ENCODE data around the gene SUPT5H. TPM values are rescaled to one million over a fixed set of nuclear protein-coding genes. Genes with fewer than 3 reads are reported as not detected.

SUPT5H gene
- total and polyA plus RNA-seq, 2 of the 8 experiments (the other 6 are each of a cell fraction or from before 2014, with no cell fraction given) = 77.8 to 111 TPM

DNA sequence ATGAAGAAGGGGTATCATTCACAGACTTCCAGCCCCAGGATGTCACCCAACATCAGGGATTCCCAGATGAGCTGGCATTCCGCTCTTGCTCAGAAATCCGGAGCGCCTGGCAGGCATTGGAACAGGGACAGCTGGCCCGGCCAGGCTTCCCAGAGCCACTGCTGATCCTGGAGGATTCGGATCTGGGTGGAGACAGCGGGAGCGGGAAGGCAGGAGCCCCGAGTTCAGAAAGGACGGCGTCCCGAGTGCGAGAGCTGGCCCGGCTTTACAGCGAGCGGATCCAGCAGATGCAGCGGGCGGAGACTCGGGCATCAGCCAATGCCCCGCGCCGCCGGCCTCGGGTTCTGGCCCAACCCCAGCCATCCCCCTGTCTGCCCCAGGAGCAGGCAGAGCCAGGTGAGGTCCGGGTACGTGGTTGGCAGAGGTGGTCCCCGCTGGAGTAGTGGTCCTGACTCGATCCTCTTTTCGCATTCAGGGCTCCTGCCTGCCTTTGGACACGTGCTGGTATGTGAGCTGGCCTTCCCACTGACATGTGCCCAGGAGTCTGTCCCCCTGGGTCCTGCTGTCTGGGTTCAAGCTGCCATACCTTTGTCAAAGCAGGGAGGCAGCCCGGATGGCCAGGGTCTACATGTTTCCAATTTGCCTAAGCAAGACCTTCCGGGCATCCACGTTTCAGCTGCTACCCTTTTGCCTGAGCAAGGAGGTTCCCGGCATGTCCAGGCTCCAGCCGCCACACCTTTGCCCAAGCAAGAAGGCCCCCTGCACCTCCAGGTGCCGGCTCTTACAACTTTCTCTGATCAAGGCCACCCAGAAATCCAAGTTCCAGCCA, 21.9 kb upstream of the SUPT5H start (continued):
- TF ChIP-seq, protein P1, sequence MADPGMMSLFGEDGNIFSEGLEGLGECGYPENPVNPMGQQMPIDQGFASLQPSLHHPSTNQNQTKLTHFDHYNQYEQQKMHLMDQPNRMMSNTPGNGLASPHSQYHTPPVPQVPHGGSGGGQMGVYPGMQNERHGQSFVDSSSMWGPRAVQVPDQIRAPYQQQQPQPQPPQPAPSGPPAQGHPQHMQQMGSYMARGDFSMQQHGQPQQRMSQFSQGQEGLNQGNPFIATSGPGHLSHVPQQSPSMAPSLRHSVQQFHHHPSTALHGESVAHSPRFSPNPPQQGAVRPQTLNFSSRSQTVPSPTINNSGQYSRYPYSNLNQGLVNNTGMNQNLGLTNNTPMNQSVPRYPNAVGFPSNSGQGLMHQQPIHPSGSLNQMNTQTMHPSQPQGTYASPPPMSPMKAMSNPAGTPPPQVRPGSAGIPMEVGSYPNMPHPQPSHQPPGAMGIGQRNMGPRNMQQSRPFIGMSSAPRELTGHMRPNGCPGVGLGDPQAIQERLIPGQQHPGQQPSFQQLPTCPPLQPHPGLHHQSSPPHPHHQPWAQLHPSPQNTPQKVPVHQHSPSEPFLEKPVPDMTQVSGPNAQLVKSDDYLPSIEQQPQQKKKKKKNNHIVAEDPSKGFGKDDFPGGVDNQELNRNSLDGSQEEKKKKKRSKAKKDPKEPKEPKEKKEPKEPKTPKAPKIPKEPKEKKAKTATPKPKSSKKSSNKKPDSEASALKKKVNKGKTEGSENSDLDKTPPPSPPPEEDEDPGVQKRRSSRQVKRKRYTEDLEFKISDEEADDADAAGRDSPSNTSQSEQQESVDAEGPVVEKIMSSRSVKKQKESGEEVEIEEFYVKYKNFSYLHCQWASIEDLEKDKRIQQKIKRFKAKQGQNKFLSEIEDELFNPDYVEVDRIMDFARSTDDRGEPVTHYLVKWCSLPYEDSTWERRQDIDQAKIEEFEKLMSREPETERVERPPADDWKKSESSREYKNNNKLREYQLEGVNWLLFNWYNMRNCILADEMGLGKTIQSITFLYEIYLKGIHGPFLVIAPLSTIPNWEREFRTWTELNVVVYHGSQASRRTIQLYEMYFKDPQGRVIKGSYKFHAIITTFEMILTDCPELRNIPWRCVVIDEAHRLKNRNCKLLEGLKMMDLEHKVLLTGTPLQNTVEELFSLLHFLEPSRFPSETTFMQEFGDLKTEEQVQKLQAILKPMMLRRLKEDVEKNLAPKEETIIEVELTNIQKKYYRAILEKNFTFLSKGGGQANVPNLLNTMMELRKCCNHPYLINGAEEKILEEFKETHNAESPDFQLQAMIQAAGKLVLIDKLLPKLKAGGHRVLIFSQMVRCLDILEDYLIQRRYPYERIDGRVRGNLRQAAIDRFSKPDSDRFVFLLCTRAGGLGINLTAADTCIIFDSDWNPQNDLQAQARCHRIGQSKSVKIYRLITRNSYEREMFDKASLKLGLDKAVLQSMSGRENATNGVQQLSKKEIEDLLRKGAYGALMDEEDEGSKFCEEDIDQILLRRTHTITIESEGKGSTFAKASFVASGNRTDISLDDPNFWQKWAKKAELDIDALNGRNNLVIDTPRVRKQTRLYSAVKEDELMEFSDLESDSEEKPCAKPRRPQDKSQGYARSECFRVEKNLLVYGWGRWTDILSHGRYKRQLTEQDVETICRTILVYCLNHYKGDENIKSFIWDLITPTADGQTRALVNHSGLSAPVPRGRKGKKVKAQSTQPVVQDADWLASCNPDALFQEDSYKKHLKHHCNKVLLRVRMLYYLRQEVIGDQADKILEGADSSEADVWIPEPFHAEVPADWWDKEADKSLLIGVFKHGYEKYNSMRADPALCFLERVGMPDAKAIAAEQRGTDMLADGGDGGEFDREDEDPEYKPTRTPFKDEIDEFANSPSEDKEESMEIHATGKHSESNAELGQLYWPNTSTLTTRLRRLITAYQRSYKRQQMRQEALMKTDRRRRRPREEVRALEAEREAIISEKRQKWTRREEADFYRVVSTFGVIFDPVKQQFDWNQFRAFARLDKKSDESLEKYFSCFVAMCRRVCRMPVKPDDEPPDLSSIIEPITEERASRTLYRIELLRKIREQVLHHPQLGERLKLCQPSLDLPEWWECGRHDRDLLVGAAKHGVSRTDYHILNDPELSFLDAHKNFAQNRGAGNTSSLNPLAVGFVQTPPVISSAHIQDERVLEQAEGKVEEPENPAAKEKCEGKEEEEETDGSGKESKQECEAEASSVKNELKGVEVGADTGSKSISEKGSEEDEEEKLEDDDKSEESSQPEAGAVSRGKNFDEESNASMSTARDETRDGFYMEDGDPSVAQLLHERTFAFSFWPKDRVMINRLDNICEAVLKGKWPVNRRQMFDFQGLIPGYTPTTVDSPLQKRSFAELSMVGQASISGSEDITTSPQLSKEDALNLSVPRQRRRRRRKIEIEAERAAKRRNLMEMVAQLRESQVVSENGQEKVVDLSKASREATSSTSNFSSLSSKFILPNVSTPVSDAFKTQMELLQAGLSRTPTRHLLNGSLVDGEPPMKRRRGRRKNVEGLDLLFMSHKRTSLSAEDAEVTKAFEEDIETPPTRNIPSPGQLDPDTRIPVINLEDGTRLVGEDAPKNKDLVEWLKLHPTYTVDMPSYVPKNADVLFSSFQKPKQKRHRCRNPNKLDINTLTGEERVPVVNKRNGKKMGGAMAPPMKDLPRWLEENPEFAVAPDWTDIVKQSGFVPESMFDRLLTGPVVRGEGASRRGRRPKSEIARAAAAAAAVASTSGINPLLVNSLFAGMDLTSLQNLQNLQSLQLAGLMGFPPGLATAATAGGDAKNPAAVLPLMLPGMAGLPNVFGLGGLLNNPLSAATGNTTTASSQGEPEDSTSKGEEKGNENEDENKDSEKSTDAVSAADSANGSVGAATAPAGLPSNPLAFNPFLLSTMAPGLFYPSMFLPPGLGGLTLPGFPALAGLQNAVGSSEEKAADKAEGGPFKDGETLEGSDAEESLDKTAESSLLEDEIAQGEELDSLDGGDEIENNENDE (IDR thresholded peaks at IDR 0.05; ENCODE audit: insufficient replicate concordance, low read length) = no peak
- no peak for TF ChIP-seq CBX5 (IDR thresholded peaks at IDR 0.05; ENCODE audit: low read depth, low read length)
- no peak for TF ChIP-seq SP2 (IDR thresholded peaks at IDR 0.05; ENCODE audit: low read length)
- TF ChIP-seq, protein P2, sequence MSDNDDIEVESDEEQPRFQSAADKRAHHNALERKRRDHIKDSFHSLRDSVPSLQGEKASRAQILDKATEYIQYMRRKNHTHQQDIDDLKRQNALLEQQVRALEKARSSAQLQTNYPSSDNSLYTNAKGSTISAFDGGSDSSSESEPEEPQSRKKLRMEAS (IDR thresholded peaks at IDR 0.05) = no peak
- TF ChIP-seq TBP (IDR thresholded peaks at IDR 0.05; ENCODE audit: low read depth, low read length) = no peak
- no peak for TF ChIP-seq SP1 (IDR thresholded peaks at IDR 0.05; ENCODE audit: low read depth, low read length)
- TF ChIP-seq EZH2 (IDR thresholded peaks at IDR 0.05; ENCODE audit: low read depth, low read length, severe bottlenecking) = no peak
- TF ChIP-seq PHF8 (conservative IDR thresholded peaks at IDR 0.05; ENCODE audit: low read depth, low read length) = no peak
- TF ChIP-seq BCL11A (IDR thresholded peaks at IDR 0.05; ENCODE audit: low read depth in 2 of 2, low read length in 2 of 2) = no peak

Data from H1 (cell line).